HepG2 (cell line): Measurements from ENCODE around the gene DPH7. TPM values are rescaled to one million over a fixed set of nuclear protein-coding genes. Genes with fewer than 3 reads are reported as not detected.

Experiments
- FOXJ3 ChIP-seq: sonication (generic); formaldehyde crosslinking; IDR thresholded peaks from 2 replicates; pipeline ENCODE4 v1.4.0; 2020; ENCODE audit warnings: missing genetic modification reagents, mild to moderate bottlenecking, borderline replicate concordance
- KIAA2018 ChIP-seq: sonication (generic); formaldehyde crosslinking; IDR thresholded peaks from 2 replicates; pipeline ENCODE4 v1.5.0; 2020; ENCODE audit warnings: mild to moderate bottlenecking, missing genetic modification reagents, borderline replicate concordance
- NFAT5 ChIP-seq: sonication (generic); formaldehyde crosslinking; IDR thresholded peaks from 2 replicates; pipeline ENCODE4 v1.4.0; 2020; ENCODE audit warnings: missing genetic modification reagents
- PTBP1 ChIP-seq: fragments of 200-400 bp; formaldehyde crosslinking; IDR thresholded peaks from 2 replicates; pipeline ENCODE4 v1.6.1; 2018; ENCODE audit warnings: low read length, low read depth; ENCODE audit not compliant: poor library complexity, severe bottlenecking
- SMAD3 ChIP-seq: sonication (generic); formaldehyde crosslinking; IDR thresholded peaks from 2 replicates; pipeline ENCODE4 v1.4.0; 2020; ENCODE audit warnings: missing genetic modification reagents
- WIZ ChIP-seq: sonication (generic); formaldehyde crosslinking; IDR thresholded peaks from 2 replicates; pipeline ENCODE4 v1.5.1; 2020; ENCODE audit warnings: mild to moderate bottlenecking, missing genetic modification reagents
- ZBTB20 ChIP-seq: sonication (generic); formaldehyde crosslinking; IDR thresholded peaks from 2 replicates; pipeline ENCODE4 v1.8.1; 2023; ENCODE audit warnings: missing genetic modification reagents, low read depth, mild to moderate bottlenecking, borderline replicate concordance
- ZNF230 ChIP-seq: sonication (generic); formaldehyde crosslinking; IDR thresholded peaks from 2 replicates; pipeline ENCODE4 v1.4.0; 2020; ENCODE audit warnings: mild to moderate bottlenecking, missing genetic modification reagents
- polyA plus RNA-seq, 8 experiments: library from polyadenylated mRNA; depleted of rRNA in 3 of 8; stranded (reverse) in 7 of 8; unstranded in 1 of 8; fragments of >200 nt; fragmentation: Illumina TruSeq in 4 of 8; extraction: Trizol in 4 of 8; gene quantifications; 2 replicates each; pipeline versions ENCODE4 v1.2.1 to v1.2.3, GENCODE V29; 2011 to 2016; ENCODE audit warnings: low read depth in 4 of 8, missing spikeins in 1 of 8, mixed read lengths in 1 of 8; ENCODE audit not compliant: insufficient read depth in 1 of 8
- total RNA-seq, 5 experiments: library from RNA; depleted of rRNA; stranded (reverse); fragments of >200 nt; fragmentation: Illumina TruSeq; extraction: Trizol; gene quantifications; 2 replicates each; pipeline ENCODE4 v1.2.3, GENCODE V29; 2016; ENCODE audit warnings: low read depth in 1 of 5

The DPH7 gene
- total and polyA plus RNA-seq, 2 of the 13 experiments (the other 11 are each of a cell fraction or from before 2014, with no cell fraction given), result 27.6 to 31.6 TPM

GRCh38 chr9:137618105-137619067 lies 39.7 kb upstream of the DPH7 start, which contains the start of gene EHMT1 (continued):
- TF ChIP-seq ZNF230 (CRISPR knock-in tag), result no peak
- no peak for TF ChIP-seq WIZ (CRISPR knock-in tag)
- no peak for TF ChIP-seq KIAA2018 (CRISPR knock-in tag)
- TF ChIP-seq FOXJ3, result no peak
- no peak for TF ChIP-seq SMAD3
- peak; percentile 66 for TF ChIP-seq PTBP1
- peak; percentile 39; the same call in 1 of the 2 replicates for TF ChIP-seq ZBTB20 (CRISPR knock-in tag)
- peak; percentile 51; the same call in 1 of the 2 replicates for TF ChIP-seq NFAT5
